A673 (cell line): ENCODE results near the gene ZNRF3.
"Not testable (repeated sequence)": the region's sequence is repeated elsewhere in the genome, so short reads cannot be mapped to it uniquely, and the experiment has no call there.

Source experiments
- CTCF ChIP-seq: fragments of 300-800, 200-600 bp; sonication (generic); conservative IDR thresholded peaks from 2 replicates; pipeline ENCODE4 v1.5.1; 2017; ENCODE audit warnings: low read depth, mild to moderate bottlenecking, antibody characterized with exemption, low read length, moderate library complexity, mixed read lengths
- EZH2 ChIP-seq: fragments of 200-600 bp; sonication (generic); IDR thresholded peaks from 2 replicates; pipeline ENCODE4 v1.6.1; 2017; ENCODE audit warnings: borderline replicate concordance, low read depth, mild to moderate bottlenecking, mixed read lengths, antibody characterized with exemption, low read length; ENCODE audit not compliant: poor library complexity, severe bottlenecking

- not testable (repeated sequence) for TF ChIP-seq CTCF, EZH2
These were observed 65.6 kb downstream of the ZNRF3 start for GRCh38 chr22:28948860-28949551.
